HT-29 (cell line): ENCODE results near the gene TPST2. TPM values are rescaled to one million over a fixed set of nuclear protein-coding genes. Genes with fewer than 3 reads are reported as not detected.

Source experiments
- DNase-seq: peaks from one replicate; pipeline ENCODE4 v3.0.0-alpha.2; 2015; ENCODE audit warnings: low spot score
- total RNA-seq: library from RNA; depleted of rRNA; stranded (reverse); fragments of >200 nt; shearing (Covaris generic); gene quantifications from 2 replicates; pipeline ENCODE4 v1.2.3, GENCODE V29; 2014

The TPST2 gene
- total RNA-seq, 1 experiment from 2014 or later: 13.4 TPM

DNA sequence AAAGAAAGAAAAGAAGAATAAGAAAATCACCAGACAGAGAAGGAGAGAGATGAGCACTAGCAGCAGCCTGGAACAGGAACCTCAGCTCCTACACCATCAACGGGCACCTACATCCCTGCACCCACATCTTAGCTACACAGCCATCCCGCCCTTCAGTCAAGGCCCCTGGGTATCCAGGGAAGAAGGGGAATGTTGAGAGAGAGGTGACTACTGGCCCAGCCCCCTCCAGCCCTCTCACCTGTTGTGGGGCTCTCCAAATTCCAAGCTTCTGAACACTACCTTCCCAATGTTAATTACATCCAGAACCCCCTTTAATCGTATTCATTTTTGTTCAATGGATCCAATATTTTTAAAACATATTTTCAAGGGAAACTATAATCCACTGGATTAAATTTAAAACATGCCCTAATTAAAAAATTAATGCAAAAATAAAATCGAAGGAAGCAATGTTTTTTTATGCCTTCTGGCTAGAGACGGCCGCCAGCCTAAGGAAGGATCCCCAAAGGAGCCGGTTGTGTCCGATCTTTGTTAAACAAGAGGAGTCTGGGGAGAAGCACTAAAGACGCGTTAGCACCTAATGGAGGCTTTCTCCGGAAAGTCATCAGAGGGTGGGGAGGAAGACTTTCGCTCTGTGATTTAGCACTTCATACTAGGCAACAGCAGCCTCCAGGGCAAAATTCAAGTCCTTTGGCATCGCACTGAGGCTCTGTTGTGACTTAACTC is 9.5 kb downstream of the TPST2 start:
- DNase-seq: no peak

GRCh38 chr22:26579331-26579886 is 10.5 kb downstream of the TPST2 start:
- no peak for DNase-seq

GRCh38 chr22:26577081-26577480 is 12.9 kb downstream of the TPST2 start:
- DNase-seq: no peak

GRCh38 chr22:26576026-26576680 is 13.8 kb downstream of the TPST2 start:
- DNase-seq: no peak

DNA sequence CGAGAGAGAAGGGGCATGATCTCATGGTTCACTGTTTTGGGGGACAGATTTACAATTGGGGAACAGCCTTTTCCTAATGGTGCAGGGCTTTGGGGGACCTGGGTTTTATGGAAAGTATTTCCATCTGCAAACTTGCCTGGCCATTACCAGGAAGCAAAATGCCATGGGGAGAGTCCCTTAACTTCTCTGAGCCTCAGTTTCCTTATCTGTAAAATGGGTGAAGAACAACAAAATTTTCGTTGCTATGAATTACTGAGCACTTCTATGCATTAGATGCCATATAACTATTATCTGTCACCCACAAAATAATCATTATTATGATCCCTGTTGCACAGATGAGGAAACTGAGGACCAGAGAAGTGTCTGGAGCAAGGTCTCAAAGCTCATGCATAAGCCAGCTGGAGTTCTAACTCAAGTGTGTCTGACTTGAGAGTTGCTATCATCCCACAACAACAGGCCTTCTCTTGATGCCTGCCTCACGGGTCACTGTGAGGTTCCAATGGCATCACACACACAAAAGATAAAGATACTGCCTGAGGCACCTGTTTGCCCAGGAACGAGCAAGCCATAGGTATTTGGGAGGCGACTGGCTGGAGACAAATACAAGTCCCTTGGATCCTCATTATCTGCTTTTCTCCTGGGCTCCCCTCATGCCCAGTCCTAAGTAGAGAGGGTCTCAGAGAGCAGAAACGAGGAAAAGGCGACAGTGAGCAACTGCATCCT is 15.8 kb downstream of the TPST2 start:
- no peak for DNase-seq

DNA sequence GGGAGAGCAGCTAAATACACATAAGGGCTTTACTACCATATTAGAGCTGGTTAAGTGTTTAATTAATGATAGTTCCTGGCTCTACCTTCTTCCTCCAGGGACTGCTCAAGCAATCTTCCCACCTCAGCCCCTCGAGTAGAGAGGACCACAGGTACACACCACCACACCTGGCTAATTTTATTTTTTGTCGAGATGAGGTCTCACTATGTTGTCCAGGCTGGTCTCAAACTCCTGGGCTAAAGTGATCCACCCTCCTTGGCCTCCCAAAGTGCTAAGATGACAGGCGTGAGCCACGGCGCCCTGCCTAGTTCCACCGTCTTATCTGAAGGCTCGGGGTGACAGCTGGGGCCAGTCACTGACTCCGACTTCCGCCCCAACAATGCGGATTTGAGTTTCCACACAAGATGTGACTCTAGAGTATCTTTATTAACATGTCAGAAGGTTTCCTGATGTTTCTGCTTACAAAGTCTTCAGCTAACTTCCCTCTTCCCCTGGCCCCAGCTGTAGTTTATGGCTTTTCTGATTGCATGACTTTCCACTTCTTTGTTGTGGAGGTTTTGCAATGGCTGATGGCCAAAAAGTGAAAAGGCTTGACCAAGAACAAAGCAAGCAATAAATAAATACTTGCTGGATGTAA is 16.8 kb downstream of the TPST2 start:
- DNase-seq: no peak

GRCh38 chr22:26570864-26571525 is 18.9 kb downstream of the TPST2 start:
- DNase-seq: no peak

GRCh38 chr22:26570115-26570514 is 19.8 kb downstream of the TPST2 start:
- no peak for DNase-seq

GRCh38 chr22:26568207-26568706 is 21.7 kb downstream of the TPST2 start:
- peak; percentile 28 for DNase-seq

DNA sequence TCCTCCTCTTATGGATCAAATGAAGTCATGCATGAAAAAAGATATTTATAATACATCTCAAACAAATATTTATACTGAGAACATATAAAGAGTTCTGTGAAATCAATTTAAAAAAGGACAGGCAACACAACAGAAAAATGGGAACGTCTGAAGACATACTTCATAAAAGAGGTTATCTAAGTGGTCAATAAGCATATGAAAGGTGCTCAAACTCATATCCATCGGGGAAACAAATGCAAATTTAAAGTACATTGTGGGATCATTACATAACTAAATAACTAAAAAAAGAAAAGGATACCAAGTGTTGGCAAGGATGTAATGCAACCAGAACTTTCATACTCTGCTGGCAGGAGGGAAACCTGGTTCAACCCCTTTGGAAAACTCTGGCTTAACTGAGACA is 22.3 kb downstream of the TPST2 start:
- no peak for DNase-seq

DNA sequence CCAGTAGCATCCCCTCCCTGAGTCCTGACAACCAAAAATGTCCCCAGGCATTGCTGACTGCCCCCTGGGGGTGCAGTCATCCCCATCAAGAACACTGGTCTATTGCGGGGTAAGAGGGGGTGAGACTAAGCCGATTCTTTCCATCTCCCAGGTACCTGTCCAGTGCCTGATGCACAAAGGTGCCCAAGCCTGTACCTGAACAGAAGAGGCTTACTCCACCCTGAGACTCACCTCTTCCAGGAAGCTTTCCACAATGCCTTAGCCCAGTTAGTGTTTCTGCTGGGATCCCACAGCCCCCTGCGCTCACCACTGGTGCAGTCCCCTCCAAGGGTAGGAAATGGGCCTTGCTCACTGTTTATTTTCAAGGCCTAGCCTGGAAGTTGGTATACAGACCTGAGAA is 22.9 kb downstream of the TPST2 start:
- no peak for DNase-seq

DNA sequence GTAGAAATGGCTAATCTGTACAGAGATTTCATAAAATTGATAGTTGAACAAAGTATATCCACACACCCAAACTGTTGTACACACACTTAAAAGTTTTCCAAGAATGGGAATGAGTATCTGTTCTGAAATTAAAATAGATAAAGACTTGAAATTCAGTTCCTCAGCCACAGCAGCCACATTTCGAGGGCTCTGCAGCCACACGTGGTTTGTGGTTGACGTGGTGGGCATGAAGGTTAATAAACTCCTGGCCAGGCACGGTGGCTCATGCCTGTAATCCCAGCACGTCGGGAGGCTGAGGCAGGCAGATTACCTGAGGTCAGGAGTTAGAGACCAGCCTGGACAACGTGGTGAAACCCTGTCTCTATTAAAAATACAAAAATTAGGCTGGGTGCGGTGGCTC is 24.0 kb downstream of the TPST2 start:
- no peak for DNase-seq

- DNase-seq: no peak
Measured at GRCh38 chr22:26565181-26565580, 24.8 kb downstream of the TPST2 start.

DNA sequence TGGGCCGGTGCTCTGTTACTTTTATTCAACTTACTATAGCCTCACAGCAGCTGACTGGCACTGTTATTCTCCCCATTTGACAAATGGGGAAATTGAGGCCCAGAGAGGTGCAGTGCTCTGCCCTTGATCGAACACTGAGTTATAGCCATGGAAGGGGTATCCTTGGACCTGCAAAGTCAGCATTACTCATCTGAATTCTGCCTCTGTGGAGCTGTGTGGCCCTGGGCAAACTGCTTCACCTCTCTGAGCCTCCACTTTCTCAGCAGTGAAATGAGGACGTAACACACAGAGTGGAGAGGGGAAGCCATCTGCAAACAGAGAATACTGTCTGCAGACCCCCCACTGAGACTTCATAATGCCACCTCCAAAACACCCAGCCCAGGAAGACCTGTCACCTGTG is 25.3 kb downstream of the TPST2 start:
- DNase-seq: no peak

- DNase-seq: no peak
Measured at GRCh38 chr22:26564181-26564580, 25.8 kb downstream of the TPST2 start.

DNA sequence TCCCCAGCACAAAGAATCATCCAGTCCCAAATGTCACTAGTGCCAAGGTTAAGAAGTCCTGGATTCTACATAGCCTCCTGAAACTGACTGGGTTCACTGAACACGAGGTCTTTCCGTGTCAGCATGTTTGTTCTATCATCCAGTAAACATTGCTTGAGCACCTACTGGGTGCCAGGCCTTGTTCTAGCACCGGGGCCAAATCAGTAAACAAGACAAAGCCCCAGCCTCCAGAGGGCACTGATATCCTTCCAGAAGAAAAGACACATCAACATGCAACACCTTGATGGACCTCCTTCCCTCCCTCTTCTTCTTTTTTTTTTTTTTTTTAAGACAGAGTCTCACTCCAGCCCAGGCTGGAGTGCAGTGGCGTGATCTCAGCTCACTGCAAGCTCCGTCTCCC is 26.9 kb downstream of the TPST2 start:
- no peak for DNase-seq

- no peak for DNase-seq
Measured at GRCh38 chr22:26561756-26562417, 28.0 kb downstream of the TPST2 start.

DNA sequence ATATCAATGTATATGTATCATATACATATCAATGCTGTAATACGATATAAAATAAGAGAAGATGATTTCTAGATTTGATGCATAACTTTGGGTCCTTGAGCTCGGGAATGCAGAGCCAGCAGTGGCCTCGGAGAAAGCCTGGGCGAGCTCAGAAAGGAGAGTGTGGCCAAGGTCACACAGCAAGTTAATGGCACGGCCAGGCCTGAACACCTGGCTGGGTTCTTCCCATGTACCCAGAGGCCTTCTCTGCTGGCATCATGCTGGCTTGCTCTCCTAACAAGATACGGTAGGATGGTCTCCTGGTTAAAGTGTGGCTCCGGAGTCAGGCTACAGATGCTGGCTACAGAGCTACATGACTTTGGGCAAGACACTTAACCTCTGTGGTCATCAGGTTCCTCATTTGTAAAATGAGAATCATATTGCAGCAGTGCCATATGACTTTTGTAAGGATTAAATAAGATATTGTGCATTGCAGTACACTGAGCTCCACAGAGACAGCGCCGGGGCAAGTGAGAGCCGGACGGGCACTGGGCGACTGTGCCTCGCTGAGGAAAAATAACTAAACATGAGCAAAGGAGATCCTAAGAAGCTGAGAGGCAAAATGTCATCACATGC is 29.9 kb downstream of the TPST2 start:
- no peak for DNase-seq

DNA sequence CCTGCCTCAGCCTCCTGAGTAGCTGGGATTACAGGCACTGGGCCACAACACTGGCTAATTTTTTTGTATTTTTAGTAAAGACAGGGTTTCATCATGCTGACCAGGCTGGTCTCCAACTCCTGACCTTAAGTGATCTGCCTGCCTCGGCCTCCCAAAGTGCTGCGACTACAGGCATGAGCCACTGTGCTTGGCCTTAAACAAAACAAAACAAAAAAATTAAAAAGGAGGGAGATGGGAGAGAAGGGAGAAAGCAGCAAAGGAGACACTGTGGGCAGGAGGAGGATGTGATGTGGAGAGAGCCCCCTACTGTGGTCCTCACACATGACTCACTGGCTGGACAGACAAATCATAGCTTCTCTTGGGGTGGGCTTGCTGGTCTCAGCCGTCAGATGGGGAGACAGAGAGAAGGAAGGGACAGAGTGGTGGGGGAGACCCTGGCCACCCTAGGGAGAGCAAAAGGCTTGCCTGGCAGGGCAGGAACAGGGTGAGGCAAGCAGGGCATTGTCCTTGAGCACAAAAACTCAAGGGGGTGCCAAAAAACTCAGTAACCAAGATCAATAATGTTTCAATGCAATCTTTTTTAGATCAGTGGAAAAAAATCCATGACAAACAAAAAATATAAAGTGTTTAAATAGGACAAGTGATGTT is 31.6 kb downstream of the TPST2 start:
- DNase-seq: no peak

DNA sequence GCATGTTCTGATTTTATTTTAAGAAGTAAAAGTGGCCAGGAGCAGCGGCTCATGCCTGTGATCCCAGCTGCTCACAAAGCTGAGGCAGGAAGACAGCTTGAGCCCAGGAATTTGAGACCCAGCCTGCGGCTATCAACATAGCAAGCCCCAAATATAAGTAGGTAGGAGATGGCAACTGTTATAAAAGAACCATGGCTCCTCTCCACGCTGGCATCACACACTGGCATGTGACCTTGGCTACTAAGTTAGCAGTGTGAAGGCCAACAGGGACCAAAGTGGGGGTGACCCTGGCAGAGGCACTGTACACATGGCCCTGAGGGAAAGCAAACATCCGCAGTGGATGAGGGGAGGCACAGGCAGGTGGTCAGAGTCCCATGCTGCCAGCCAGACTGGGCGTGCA is 33.0 kb downstream of the TPST2 start:
- DNase-seq: no peak
